Stimulated activated CD8-positive, alpha-beta memory T cell treated with anti-CD3 and anti-CD28 coated beads, Interleukin-12 subunit alpha, Interleukin-12 subunit beta, amount 100 ng/mL, for 24 hours (primary cell): ENCODE measurements around the gene ZFHX3.

ENCODE experiments used
- DNase-seq: peaks from one replicate; pipeline ENCODE4 v3.0.0-alpha.2; 2020; ENCODE audit errors: extremely low read depth

Gene ZFHX3

GRCh38 chr16:72744076-72744793 is 303.7 kb downstream of the ZFHX3 start:
- no peak for DNase-seq

GRCh38 chr16:72743011-72743761 is 304.7 kb downstream of the ZFHX3 start:
- no peak for DNase-seq

GRCh38 chr16:72740347-72740746 is 307.6 kb downstream of the ZFHX3 start:
- DNase-seq, result no peak

GRCh38 chr16:72739577-72739976 is 308.4 kb downstream of the ZFHX3 start:
- no peak for DNase-seq

GRCh38 chr16:72736074-72736473 is 311.9 kb downstream of the ZFHX3 start:
- no peak for DNase-seq
